ENCODE results near the gene CYFIP2.

DNA sequence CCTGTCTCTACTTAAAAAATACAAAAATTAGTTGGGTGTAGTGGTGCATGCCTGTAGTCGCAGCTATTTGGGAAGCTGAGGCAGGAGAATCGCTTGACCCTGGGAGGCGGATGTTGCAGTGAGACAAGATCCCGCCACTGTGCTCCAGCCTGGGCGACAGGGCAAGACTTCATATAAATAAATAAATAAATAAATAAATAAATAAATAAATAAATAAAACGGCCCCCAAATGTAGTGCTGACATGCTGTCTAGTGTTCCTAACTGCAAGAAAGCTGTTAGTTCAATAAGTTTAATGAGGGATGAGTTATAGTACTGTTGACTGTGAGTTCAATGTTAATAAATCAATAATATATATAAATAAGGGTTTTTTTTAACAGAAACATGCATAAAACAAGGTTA lies 7.5 kb upstream of the CYFIP2 start:
- TF ChIP-seq, protein P1, sequence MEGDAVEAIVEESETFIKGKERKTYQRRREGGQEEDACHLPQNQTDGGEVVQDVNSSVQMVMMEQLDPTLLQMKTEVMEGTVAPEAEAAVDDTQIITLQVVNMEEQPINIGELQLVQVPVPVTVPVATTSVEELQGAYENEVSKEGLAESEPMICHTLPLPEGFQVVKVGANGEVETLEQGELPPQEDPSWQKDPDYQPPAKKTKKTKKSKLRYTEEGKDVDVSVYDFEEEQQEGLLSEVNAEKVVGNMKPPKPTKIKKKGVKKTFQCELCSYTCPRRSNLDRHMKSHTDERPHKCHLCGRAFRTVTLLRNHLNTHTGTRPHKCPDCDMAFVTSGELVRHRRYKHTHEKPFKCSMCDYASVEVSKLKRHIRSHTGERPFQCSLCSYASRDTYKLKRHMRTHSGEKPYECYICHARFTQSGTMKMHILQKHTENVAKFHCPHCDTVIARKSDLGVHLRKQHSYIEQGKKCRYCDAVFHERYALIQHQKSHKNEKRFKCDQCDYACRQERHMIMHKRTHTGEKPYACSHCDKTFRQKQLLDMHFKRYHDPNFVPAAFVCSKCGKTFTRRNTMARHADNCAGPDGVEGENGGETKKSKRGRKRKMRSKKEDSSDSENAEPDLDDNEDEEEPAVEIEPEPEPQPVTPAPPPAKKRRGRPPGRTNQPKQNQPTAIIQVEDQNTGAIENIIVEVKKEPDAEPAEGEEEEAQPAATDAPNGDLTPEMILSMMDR (IDR thresholded peaks at IDR 0.05; ENCODE audit: insufficient read depth, low read length) = no peak
- TF ChIP-seq POLR2AphosphoS5 (IDR thresholded peaks at IDR 0.05; ENCODE audit: low read depth) (no peak), GABPA (IDR thresholded peaks at IDR 0.05; ENCODE audit: low read depth) (no peak)

Measured in HL-60 (cell line).